OCI-LY3 (cell line): Measurements from ENCODE around the gene CPT2.
A peak's percentile ranks its signal among the peaks of the same experiment; 100 is the strongest.

Experiments used
- H2AFZ ChIP-seq: fragments of 200-600, 300-600 bp; shearing (Covaris generic); 2 replicates; pipeline ENCODE4 v1.6.0; 2014; ENCODE audit warnings: antibody characterized with exemption, low read depth, low read length
- H3K27ac ChIP-seq: fragments of 200-600, 300-600 bp; sonication (generic); 2 replicates; pipeline ENCODE4 v1.5.1; 2014; ENCODE audit warnings: mild to moderate bottlenecking, low read length, moderate library complexity, mixed read lengths
- H3K27me3 ChIP-seq: fragments of 200-600, 300-600 bp; sonication (generic); 2 replicates; pipeline ENCODE4 v1.6.1; 2014; ENCODE audit warnings: low read depth, low read length, mixed read lengths
- H3K36me3 ChIP-seq: fragments of 200-600, 300-600 bp; sonication (generic); replicated peaks from 2 replicates; pipeline ENCODE3; 2014; ENCODE audit warnings: low read depth, low read length, mixed read lengths
- H3K4me1 ChIP-seq: fragments of 300-600, 200-600 bp; sonication (generic); 2 replicates; pipeline ENCODE4 v1.6.1; 2014; ENCODE audit warnings: low read length, mixed read lengths
- H3K4me2 ChIP-seq: fragments of 200-600, 300-600 bp; sonication (generic); 2 replicates; pipeline ENCODE4 v1.6.1; 2014; ENCODE audit warnings: low read length, mixed read lengths
- H3K4me3 ChIP-seq: fragments of 300-600, 200-600 bp; sonication (generic); 2 replicates; pipeline ENCODE4 v1.5.1; 2014; ENCODE audit warnings: antibody characterized with exemption, mild to moderate bottlenecking, low read length, moderate library complexity
- H3K79me2 ChIP-seq: fragments of 300-600, 200-600 bp; shearing (Covaris generic); 2 replicates; pipeline ENCODE4 v1.6.1; 2014; ENCODE audit warnings: mild to moderate bottlenecking, low read length, mixed read lengths
- H3K9ac ChIP-seq: fragments of 300-600, 200-600 bp; shearing (Covaris generic); 2 replicates; pipeline ENCODE4 v1.6.0; 2014; ENCODE audit warnings: mild to moderate bottlenecking, low read length, moderate library complexity
- H3K9me3 ChIP-seq: fragments of 200-600, 300-600 bp; shearing (Covaris generic); 2 replicates; pipeline ENCODE4 v1.6.1; 2014; ENCODE audit warnings: low read length, mixed read lengths; ENCODE audit not compliant: insufficient read depth
- H4K20me1 ChIP-seq: fragments of 200-600, 300-600 bp; sonication (generic); 2 replicates; pipeline ENCODE4 v1.6.1; 2016; ENCODE audit warnings: low read length, mixed read lengths; ENCODE audit not compliant: insufficient read depth
- EZH2phosphoT487 ChIP-seq: fragments of 200-600 bp; shearing (Covaris generic); IDR thresholded peaks from 2 replicates; pipeline ENCODE4 v1.6.1; 2018; ENCODE audit warnings: antibody characterized with exemption, mixed run types, low read depth
- TF ChIP-seq, protein P1 (sequence below): fragments of 200-600, 300-600 bp; sonication (generic); IDR thresholded peaks from 2 replicates; pipeline ENCODE4 v1.5.1; 2014; ENCODE audit warnings: antibody characterized with exemption, low read length, low read depth

CPT2 gene

DNA sequence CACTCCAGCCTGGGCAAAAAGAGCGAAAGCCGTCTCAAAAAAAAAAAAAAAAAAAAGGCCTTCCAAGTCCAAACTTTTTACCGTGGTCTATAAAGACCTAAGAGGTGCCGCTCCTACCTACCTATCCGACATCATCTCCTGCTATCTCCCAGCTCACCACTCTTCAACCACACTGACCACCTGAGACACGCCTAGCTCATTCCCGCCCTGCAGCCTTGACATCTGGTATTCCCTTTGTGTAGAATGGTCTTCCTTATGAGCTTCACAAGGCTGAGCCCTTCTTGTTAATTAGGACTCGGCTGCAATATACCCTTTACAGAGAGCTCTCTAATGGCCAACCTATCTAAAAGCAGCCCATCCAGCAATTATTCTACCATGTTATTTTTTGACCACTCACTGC lies 41.0 kb downstream of the CPT2 start:
- Histone ChIP-seq H3K79me2 (peaks cover 30% of the 10 kb centered on the region), H3K27me3 (no peaks in the 10 kb centered on the region), H3K27ac (no peak overlapping the region), H3K36me3 (peaks cover 14% of the 10 kb centered on the region), H2AFZ (no peak overlapping the region), H3K4me1 (peaks cover 7% of the 10 kb centered on the region), H3K4me2 (peak overlapping the region; percentile 97), H3K9ac (peak overlapping the region; percentile 74), H4K20me1 (no peaks in the 10 kb centered on the region), H3K4me3 (peak overlapping the region; percentile 89), H3K9me3 (no peaks in the 10 kb centered on the region)
- TF ChIP-seq, protein P1, sequence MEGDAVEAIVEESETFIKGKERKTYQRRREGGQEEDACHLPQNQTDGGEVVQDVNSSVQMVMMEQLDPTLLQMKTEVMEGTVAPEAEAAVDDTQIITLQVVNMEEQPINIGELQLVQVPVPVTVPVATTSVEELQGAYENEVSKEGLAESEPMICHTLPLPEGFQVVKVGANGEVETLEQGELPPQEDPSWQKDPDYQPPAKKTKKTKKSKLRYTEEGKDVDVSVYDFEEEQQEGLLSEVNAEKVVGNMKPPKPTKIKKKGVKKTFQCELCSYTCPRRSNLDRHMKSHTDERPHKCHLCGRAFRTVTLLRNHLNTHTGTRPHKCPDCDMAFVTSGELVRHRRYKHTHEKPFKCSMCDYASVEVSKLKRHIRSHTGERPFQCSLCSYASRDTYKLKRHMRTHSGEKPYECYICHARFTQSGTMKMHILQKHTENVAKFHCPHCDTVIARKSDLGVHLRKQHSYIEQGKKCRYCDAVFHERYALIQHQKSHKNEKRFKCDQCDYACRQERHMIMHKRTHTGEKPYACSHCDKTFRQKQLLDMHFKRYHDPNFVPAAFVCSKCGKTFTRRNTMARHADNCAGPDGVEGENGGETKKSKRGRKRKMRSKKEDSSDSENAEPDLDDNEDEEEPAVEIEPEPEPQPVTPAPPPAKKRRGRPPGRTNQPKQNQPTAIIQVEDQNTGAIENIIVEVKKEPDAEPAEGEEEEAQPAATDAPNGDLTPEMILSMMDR = no peak
- no peak for TF ChIP-seq EZH2phosphoT487

- H3K9me3 ChIP-seq = no peaks in the 10 kb centered on the region
- H3K4me2 ChIP-seq = peak within 1 kb of the TSS; percentile 97
- no peaks in the 10 kb centered on the region for H3K27me3 ChIP-seq
- H3K79me2 ChIP-seq = peaks cover 30% of the 10 kb centered on the region
- peak within 1 kb of the TSS; percentile 89 for H3K4me3 ChIP-seq
- peak within 1 kb of the TSS; percentile 34 for H3K27ac ChIP-seq
- H3K4me1 ChIP-seq = peaks cover 7% of the 10 kb centered on the region
- H4K20me1 ChIP-seq = no peaks in the 10 kb centered on the region
- H2AFZ ChIP-seq = peak within 1 kb of the TSS; percentile 85
- TF ChIP-seq, protein P1 = no peak
- TF ChIP-seq EZH2phosphoT487 = no peak
- H3K9ac ChIP-seq = peak within 1 kb of the TSS; percentile 74
- peaks cover 11% of the 10 kb centered on the region for H3K36me3 ChIP-seq
Measured at GRCh38 chr1:53238197-53239155, 41.9 kb downstream of the CPT2 start, which contains the start of gene MAGOH. MAGOH (minus strand) TSS chr1:53238518; CDS start chr1:53238448, 70 bp downstream.

DNA sequence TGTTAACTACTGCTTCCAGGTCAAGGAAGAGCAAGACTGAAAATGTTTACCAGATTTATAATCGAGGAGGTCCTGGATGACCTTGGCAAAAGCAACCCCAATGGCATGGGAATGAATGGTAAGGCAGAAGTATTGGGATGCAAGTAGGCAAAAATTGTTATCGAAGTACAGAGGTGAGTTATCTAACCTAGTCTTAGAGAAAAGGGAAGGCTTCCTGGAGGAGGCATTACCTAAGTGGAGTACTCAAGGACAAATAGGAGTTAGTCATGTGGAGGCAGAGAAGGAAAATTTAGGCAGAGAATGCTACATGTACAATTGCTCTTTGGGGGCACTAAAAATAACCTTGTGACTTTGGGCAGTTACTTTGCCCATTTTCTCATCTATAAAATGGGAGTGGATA lies 45.2 kb downstream of the CPT2 start:
- no peak overlapping the region for H3K4me3 ChIP-seq
- no peak overlapping the region for H3K27ac ChIP-seq
- H3K4me2 ChIP-seq = no peak overlapping the region
- H3K9me3 ChIP-seq = no peaks in the 10 kb centered on the region
- H3K36me3 ChIP-seq = peaks cover 2% of the 10 kb centered on the region
- no peaks in the 10 kb centered on the region for H3K27me3 ChIP-seq
- H3K9ac ChIP-seq = no peak overlapping the region
- no peak for TF ChIP-seq EZH2phosphoT487
- TF ChIP-seq, protein P1 = no peak
- H3K79me2 ChIP-seq = peaks cover 15% of the 10 kb centered on the region
- H4K20me1 ChIP-seq = no peaks in the 10 kb centered on the region
- H3K4me1 ChIP-seq = peaks cover 12% of the 10 kb centered on the region
- no peak overlapping the region for H2AFZ ChIP-seq

DNA sequence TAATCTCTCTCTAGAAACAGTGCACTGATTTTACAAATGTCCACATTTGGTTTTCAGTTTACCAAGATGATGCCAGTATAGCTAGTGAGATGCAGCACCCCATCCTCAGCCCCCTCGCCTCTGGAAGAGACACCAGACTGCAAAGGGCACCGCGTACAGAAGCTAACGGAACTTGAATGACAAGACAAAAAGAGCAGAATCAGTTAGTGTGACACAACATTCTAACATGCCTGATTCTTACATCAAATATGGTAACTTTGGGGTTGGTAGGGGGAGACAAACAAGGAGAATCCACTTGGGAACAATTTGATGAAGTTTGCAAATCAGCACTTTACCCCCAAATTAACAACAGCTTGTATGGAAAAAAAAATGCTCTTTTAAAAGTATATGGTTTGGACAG lies 45.8 kb downstream of the CPT2 start:
- Histone ChIP-seq H3K9me3 (no peaks in the 10 kb centered on the region), H3K9ac (no peak overlapping the region), H2AFZ (no peak overlapping the region), H3K4me3 (no peak overlapping the region), H3K79me2 (peaks cover 10% of the 10 kb centered on the region), H3K4me2 (no peak overlapping the region), H3K36me3 (peaks cover 6% of the 10 kb centered on the region), H4K20me1 (no peaks in the 10 kb centered on the region), H3K27ac (no peak overlapping the region), H3K4me1 (peaks cover 9% of the 10 kb centered on the region), H3K27me3 (no peaks in the 10 kb centered on the region)
- TF ChIP-seq, protein P1 = no peak
- TF ChIP-seq EZH2phosphoT487 = no peak
